NCI-H1694 treated with DMSO at 0.1 percent for 48 hours (cell line): ENCODE measurements around the gene TMEM150C.
"Not testable (repeated sequence)": the region's sequence is repeated elsewhere in the genome, so short reads cannot be mapped to it uniquely, and the experiment has no call there.

Experiments used
- DNase-seq: peaks from one replicate; lab custom pipeline; 2025; lab: John Stamatoyannopoulos, UW

TMEM150C gene

DNA sequence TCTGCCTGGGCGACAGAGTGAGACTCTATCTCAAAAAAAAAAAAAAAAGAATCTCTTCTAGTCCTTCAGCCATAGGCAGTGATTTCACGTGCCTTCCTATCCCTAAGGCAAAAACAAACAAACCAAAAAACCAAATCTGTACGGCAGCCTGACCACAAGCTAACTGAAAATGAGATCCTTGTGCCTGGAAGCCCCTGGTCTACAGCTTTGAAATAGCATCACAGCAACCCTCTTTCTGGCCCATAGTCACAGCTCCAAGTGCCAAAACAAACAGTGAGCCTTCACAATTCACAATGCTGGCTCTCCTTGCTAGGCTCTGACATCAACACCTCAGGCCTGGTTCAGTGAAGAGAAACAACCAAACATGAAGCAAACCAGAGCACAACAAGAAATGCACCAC is 46.1 kb downstream of the TMEM150C start:
- DNase-seq: no peak

DNA sequence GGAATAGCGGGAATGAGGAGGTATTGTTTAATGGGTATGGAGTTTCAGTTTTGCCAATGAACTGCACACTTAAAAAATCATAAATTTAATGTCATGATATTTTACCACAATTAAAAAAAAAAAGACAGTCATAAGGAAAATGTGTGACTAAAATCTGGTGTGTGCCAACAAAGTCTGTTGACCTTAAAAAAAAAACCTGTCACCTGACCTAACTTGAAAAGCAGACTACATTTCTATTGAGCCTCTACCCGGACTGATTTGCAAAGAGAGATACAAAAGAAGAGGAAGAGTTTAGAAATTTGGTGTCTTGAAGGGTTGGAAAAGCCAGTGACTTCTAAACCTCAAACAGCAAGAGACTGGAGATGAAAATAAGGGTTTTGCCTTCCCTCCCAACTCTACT is 48.4 kb downstream of the TMEM150C start:
- DNase-seq: no peak

DNA sequence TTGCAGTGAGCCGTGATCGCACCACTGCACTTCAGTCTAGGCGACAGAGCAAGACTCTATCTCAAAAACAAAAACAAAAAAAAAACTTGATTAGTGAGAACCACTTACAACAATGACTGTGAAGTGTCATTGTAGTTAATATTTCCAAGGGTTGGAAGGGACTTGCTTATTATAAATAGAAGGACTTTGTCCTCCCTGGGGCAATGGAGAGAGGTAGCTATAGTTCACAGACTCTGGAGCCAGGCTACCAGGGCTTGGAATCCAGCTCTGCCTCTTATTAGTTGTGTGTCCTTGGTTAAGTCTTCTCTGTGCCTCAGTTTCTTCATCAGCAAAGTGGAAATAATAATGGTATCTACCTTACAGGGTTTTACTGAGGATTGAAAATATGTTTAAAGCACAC is 51.6 kb downstream of the TMEM150C start:
- DNase-seq: no peak

DNA sequence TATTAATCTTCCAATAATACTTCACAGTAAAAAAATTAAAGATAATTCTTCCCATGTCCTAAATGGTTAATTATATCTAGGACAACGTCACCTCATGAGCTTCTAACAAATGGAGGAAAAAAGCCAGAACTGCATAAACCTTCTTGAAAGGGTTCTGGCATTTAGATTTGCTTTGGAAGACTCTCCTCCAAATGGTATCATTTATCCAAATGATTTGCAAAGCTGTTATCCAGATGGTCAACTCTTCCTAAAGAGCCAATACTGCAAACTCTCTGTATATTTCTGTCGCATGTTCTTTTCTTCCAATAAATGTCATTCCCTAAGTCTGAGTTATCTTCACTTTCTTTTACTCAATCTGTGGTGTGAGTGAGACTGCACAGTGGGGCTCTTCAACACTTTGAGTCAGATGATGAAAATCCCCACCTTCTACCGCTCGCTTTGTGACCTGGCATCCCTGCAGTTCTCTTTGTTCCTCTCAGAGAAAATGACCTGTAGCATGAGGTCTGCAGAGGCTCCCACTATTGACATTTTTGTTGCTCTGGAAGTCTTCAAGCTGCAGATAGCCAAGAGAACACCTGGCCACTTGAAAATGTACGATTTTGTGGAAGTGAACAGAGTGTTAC is 52.9 kb downstream of the TMEM150C start:
- no peak for DNase-seq

DNA sequence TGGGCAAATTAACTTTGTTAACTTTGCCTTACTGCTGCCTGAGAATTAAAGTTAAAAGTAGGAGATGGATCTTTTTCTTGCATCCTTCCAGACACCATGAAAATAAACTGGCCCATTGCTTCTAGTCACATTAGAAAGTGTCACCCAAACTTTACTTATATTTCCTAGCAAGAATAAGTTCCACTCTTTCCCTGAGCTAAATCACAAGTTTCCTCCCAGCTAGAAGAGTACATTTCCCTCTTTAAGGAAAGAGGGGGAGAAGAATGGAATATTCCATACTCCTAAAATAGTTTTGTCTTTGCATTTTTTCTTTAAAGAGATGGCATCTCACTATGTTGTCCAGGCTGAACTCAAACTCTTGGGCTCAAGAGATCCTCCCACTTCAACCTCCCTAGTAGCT is 53.8 kb downstream of the TMEM150C start:
- no peak for DNase-seq

DNA sequence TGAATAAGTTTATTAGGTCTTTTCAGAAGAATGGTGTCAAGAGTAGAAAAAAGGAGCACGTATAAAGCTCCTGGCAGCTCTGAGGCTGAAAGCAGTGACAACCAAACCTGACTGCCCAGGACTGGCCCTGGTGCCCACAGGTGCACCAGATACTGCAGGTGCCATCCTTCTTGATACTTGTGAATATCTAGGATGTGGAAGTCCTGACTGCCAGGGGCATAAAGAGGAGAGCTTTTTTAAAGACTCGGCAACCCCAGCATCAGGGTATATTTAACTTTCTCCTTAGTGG is 60.7 kb downstream of the TMEM150C start:
- no peak for DNase-seq

DNA sequence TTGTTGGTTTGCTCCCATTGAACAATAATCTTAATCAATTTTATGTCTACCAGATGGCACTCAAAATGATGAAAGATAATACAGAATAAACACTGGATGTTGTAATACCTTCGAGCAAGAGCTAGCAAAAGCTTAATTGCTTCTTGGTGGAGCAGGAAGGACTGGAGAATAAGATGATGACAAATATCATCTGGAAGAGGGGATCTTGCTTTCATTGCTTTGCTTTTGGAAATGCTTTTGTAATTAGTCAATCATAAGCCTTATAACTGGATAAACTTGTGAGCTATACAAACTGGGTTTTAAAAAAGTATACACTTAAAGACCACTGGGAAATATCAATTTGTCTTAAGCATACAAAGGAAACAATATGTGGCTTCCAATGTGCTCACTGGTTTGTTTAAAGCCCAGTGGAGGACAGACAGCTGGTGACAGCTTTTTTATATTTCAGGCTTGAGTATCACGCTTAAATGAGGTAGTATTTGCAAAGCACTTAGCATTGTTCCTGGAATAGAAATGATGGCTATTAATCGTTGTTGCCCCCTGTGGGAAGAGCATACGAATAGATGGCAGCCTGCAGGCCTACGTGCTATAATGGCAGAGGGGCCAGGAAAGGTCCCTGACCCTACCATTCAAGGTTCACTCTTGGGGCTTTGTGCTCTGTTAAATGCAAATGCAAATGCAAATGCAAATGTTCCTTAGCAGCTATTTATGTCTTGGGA is 61.2 kb downstream of the TMEM150C start:
- no peak for DNase-seq

DNA sequence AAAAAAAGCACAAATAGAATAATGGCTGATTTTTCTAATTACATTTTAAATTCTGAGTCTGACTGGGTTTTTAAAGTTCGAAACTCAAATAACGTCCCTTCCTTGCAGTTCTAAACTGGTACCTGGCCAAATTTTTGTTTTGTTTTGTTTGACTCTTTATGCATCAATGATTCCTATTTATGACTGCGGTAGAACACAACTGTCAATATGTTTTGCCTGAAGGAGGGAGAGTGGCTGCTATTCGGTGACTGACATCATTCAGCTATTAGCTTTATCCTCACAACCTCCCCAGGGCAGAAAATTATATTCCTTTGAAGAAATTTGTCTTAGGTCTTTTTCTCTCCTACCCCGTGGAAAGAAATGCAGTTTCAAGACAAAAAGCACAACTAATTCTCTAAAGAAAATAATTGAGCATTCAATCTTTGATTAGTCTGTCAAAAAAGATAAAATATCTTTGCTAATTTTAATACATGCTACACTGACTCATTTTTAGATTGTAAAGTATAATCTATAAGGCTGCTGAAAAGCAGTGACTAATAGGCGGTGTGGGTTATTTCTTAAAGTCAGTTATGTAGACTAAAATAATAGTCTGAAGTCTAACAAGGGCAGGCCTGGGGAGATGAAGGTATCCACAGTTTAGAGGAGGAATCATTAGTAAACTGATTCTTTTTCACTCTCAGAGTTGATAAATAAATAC is 61.9 kb downstream of the TMEM150C start:
- peak; percentile 52 for DNase-seq

DNA sequence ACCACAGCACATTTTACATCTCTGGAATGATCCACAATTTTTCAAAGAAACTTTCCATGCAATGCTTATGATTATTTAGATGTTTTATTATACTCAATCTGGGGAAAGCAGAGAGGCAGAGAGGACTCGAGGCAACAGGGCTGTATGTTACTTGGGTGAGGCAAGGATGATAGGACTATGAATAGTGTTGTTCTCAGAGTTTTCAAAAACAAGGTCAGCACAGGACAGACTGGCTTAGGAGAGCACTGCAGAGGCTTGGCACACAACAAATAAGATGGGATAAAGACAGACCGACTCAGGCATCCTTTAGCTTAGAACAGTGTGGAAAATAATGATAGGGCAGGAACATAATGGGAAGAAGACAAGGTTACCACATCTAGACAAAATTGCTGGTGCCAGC is 65.4 kb downstream of the TMEM150C start:
- DNase-seq: no peak

DNA sequence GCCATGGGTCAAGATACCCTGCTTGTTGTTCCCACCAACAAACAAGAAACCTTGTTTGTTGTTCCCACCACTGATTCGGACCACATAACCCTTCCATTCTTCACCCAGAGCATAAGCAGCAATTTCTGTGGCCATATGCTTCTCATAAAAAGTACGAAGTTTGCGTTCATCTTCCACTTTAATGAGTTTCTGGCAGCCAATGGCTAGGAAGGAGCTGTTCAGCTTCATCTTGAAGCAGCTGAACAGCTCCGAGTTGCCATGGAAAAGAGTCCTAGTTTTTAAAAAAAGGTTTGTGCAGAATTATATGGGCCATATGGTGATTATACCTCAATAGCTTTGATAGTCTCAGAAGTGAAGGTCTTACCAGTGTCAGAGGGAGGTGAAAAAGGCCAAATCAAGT is 66.1 kb downstream of the TMEM150C start:
- no peak for DNase-seq

DNA sequence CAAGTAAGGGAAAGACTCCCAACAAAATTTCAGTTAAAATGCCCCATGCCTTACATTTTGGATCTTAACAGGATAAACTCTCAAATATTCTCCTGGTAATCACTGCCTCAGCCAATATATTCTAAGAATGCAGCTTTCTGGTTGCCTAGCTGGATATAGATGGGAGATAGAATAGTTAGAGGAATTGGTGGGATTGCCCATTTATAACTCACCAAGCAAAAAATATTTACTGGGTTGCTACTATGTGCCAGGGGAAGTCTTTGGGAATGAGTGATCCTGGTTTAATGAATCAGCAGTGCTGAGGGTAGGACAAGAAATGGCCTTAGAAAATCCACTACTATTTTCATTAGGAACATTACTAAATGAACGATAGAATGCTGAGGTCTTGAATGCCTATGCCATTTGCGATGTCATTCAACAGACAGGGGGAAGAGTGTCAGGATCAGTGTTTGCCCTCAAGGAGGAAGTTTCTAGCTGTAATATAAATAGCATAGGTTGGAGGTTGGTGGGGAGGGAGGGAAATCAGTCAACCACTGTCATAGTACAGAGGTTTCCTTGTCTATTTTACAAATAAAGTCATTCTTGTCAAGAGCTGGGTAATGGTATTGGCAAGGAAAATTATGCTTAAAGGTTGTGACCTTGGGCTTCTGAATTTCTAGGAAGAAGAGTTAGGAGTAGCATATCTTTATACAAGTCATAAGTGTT is 67.9 kb downstream of the TMEM150C start:
- DNase-seq: no peak

DNA sequence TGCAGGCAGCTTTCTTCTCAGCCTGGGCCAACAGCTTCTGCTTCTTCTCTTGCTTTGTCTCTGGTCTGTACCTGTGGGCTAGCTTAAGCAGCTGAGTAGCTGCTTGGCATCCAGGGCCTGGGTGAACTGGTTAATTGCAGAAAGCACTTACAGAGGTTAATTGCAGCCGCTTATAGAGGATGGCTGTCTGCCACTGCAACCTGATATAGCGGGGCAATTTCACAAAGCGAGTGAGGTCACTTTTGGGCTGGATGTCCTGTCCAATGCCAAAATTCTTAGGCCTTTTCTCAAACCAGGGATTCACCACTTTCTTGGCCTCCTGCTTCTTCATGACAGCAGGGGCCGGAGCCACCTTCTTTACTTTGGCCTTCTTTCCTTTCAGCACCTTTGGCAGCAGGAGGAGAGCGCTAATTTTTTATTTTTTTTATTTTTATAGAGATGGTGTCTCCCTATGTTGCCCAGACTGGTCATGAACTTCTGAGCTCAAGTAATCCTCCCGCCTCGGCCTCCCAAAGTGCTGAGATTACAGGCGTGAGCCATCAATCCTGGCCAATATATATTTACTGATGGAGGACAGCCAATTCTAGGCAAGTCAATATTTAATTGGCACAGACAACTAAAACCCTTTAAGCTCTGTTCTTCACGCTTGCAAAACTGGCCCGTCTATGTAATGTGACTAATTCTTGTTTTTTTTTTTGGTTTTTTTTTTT is 70.4 kb downstream of the TMEM150C start:
- DNase-seq: no peak

DNA sequence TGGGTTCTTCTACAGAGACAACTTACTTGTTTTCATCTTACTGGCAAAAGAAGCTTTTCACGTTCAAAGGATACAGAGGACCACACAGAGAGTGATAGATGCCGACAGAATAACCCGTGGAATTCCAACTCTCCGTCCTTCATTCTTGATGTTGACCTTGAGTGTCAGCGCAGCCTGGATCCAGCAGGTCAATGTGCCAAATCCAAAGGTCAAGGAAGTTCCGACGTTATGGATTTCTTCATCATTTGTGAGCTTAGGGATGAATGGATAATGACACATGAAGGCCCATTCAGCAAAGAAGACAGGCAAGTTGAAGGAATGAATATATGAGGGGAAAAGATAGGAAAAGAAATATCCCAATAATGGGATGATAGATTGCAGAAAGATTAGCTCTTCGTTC is 71.8 kb downstream of the TMEM150C start:
- no peak for DNase-seq

DNA sequence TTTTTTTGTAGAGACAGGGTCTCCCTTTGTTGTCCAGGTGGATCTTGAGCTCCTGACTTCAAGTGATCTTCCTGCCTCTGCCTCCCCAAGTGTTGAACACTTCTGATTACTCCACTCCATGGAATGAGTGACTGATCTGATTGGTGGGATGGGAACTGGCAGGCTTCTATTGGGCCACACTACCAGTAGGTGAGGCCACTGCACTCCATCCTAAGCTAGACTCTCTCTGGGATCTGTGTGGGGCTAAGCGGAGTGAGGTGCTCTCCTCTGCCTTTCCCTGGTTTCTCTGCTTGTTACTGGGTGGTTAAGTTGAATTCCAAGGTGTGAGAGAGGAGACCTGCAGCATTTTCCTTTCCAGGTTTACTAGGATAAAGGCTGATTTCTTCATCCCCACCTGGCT is 72.7 kb downstream of the TMEM150C start:
- DNase-seq: no peak

DNA sequence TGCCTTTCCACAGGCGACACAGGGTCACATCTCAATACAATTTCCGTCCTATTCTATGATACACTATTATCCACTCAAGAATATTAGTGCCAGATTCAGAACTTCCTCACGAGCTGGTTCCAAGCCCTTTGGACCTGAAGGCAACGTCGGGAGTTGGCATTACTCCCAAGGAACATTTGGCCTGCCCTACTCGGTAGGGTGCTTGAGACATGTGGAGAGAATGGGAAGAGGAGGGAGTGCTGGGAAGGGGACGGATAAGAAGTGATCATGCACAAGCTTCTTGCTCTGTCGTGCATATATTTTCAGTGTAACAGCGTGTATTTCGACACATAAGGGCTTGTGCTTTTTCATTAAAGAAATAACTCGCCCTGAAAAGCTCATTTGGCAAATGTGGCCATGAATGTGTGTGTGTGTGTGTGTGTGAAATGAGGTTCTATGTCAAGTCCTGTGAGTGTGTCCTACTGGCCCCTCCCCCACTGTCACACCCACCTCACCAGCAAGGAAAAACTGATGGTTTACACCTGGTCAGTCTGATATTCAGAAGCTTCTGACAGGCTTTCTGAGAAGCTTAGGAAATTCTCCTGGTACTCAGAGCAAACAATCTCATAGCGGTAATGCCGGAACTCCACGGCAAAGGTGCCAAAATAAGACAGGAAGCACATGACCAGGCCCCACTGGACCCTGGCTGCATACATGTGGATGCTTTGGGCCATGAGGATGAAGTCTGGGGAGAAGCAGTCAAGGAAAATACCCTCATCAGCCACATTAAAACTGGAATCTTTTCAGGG is 76.6 kb downstream of the TMEM150C start:
- DNase-seq: no peak

DNA sequence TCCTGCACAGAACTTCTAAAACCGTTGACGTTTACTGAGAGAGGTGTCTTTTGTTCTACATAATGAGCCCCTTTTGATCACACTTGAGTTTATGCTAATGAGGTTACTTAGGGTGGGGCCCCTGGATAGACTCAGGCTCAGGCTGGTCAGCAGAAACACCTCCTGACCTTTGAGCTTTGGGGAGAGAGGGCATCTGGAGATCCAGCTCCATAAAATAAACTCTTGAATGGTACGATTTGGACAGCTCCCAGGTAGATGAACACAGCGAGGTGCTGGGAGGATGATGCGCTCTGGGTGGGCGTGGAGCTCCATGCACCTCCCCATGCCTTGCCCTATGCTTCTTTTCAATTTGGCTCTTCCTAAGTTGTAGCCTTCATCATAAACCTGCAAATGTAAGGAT is 79.4 kb downstream of the TMEM150C start:
- no peak for DNase-seq

DNA sequence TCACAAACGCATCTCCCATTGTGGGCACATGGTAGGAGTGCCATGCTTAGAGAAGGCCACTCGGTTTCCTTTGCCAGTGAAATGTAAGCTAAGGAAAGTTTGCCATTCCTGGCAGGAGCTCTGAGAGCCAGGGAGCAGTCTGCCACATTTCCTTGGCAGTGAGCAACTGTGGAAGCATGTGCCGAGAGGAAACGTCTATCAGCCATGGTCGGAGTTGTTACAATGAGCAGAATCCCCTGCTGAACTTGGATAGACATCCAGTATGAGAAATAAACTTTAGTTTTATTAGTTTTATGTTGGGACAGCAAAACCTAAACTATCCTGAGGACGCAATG is 80.3 kb downstream of the TMEM150C start:
- no peak for DNase-seq

DNA sequence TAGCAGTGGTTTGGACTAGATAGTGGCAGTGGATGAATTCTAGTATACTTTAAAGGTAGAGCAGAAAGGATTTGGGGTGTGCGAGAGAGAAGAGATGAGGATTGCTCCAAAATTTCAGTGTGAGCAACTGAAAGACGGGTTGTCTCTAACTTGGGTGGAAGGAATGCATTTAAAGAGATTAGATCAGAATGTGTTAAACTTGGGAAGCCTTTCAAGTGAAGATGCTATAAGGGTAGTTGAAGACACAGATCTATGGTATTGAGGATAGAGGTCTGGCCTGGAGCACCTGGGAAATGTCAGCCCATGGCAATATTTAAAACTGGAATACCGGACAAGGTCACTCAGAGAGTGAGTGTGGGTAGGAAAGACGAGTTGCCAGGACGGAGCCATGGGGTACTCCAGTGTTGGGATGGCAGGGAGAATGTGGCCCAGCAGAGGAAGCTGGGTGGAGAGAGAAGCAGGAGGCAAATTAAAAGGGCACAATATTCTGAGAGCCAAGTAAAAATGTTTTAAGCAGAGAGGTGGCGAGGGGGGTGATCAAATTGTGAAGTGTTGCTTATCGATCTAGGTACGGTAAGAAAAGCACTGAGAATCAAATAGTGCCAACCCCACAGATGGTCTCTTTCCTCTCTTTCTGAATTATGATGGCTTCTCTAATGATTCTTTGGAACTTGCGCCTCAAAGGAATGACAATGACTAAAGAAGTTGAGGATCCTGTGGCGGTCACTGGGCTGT is 80.8 kb downstream of the TMEM150C start:
- no peak for DNase-seq

DNA sequence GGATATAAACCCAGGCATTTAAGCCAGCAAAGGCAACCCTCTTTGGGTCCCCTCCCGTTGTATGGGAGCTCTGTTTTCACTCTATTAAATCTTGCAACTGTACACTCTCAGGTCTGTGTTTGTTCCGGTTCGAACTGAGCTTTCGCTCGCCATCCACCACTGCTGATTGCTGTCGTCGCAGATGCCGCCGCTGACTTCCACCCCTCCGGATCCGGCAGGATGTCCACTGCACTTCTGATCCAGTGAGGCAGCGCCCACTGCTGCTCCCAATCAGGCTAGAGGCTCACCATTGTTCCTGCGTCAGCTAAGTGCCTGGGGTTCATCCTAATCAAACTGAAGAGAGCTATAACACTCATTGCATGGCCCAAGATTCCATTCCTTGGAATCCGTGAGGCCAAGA is 82.2 kb downstream of the TMEM150C start:
- no peak for DNase-seq

DNA sequence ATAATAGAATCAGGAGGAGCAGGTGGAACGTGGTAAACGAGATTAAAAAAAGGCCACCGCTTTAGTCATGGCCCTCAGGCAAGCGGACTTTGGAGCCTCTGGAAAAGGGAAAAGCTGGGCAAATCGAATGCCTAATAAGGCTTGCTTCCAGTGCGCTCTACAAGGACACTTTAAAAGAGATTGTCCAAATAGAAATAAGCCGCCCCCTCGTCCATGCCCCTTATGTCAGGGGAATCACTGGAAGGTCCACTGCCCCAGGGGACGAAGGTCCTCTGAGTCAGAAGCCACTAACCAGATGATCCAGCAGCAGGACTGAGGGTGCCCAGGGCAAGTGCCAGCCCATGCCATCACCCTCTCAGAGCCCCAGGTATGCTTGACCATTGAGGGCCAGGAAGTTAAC is 84.3 kb downstream of the TMEM150C start:
- not testable (repeated sequence) for DNase-seq

DNA sequence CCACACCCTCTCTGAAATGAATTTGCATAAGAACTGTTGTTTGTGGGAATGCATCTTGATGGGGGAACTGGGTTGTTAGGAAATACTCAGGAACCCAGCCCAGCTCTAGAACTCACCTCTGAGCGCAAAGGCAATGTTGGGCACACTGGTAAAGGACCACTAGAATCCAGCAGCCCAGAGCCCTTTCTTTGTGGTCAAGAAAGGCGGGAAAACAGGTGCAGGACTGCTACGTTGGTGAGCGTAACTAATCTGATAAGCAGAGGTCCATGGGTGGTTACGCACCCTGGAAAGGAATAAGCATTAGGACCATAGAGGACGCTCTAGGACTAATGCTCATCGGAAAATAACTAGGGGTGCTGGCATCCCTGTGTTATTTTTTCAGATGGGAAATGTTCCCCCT is 85.9 kb downstream of the TMEM150C start:
- DNase-seq: not testable (repeated sequence)
